H1 (cell line): ENCODE results near the gene ACLY. TPM values are rescaled to one million over a fixed set of nuclear protein-coding genes. Genes with fewer than 3 reads are reported as not detected.

Experiments used
- ATF2 ChIP-seq: IDR thresholded peaks from 2 replicates; pipeline ENCODE4 v1.6.1; 2012; ENCODE audit warnings: low read length, inconsistent platforms
- polyA plus RNA-seq, 7 experiments: library from polyadenylated mRNA; depleted of rRNA in 3 of 7; stranded (reverse) in 5 of 7; unstranded in 2 of 7; fragments of >200 nt in 5 of 7; fragments of 200-250 nt in 2 of 7; gene quantifications; 1 replicate in 5 of 7; 2 replicates in 1 of 7; 4 replicates in 1 of 7; pipeline versions ENCODE4 v1.2.1 to v1.2.3, GENCODE V29; 2011 to 2013; ENCODE audit warnings: missing spikeins in 2 of 7, mixed read lengths in 2 of 7
- total RNA-seq: library from RNA; stranded (reverse); fragmentation: NEBNext Ultra II Directional; extraction: Animal tissue kit (Norgen Biotek cat#: 25700); gene quantifications from 2 replicates; pipeline ENCODE4 v1.2.1, GENCODE V29; 2021

The ACLY gene
- total and polyA plus RNA-seq, 2 of the 8 experiments (the other 6 are each of a cell fraction or from before 2014, with no cell fraction given), result 167 to 393 TPM

- no peak for TF ChIP-seq ATF2
- TF ChIP-seq, all 59 proteins: peak for 0
Observed at GRCh38 chr17:41948762-41949460, 30.2 kb upstream of the ACLY start (continued).
